Right atrium auricular region (tissue), 2 donors: ENCODE data around the gene MPRIP. TPM values are rescaled to one million over a fixed set of nuclear protein-coding genes. Genes with fewer than 3 reads are reported as not detected.
A peak's percentile ranks its signal among the peaks of the same experiment; 100 is the strongest.

Experiments
- DNase-seq: peaks from one replicate; pipeline ENCODE4 v3.0.0-alpha.2; 2019; ENCODE audit warnings: low spot score
- H3K27ac ChIP-seq, 2 donors: fragments of 200-600 bp; sonication (generic); 1 replicate in 1 of 2; 2 replicates in 1 of 2; pipeline ENCODE4 v1.5.1; 2016 to 2019
- H3K27me3 ChIP-seq, 2 donors: fragments of 200-600 bp; sonication (generic); one replicate each; pipeline versions ENCODE4 v1.5.1 to v1.6.0; 2017 to 2019
- H3K36me3 ChIP-seq: fragments of 200-600 bp; sonication (generic); one replicate; pipeline ENCODE4 v1.5.1; 2016
- H3K4me1 ChIP-seq, 2 donors: fragments of 200-600 bp; sonication (generic); one replicate each; pipeline versions ENCODE4 v1.5.1 to v1.6.0; 2017 to 2019
- H3K4me3 ChIP-seq, 2 donors: fragments of 200-600 bp; sonication (generic); 1 replicate in 1 of 2; 2 replicates in 1 of 2; pipeline ENCODE4 v1.5.1; 2017 to 2019; ENCODE audit warnings: mild to moderate bottlenecking in 1 of 2, moderate library complexity in 1 of 2
- H3K9me3 ChIP-seq, 2 donors: fragments of 200-600 bp; sonication (generic); one replicate each; pipeline ENCODE4 v1.5.1; 2019
- total RNA-seq, 2 donors: library from RNA; depleted of rRNA; stranded (reverse); fragments of >200 nt; gene quantifications; one replicate each; pipeline ENCODE4 v1.1.0, GENCODE V29; 2016
- TF ChIP-seq, protein P1 (sequence below), 2 donors: fragments of 200-600 bp; sonication (generic); IDR thresholded peaks; one replicate each; pipeline ENCODE4 v1.5.1; 2019; ENCODE audit warnings: antibody characterized with exemption in 2 of 2

The MPRIP gene
- total RNA-seq, 2 donors from 2014 or later: 102 to 145 TPM

DNA sequence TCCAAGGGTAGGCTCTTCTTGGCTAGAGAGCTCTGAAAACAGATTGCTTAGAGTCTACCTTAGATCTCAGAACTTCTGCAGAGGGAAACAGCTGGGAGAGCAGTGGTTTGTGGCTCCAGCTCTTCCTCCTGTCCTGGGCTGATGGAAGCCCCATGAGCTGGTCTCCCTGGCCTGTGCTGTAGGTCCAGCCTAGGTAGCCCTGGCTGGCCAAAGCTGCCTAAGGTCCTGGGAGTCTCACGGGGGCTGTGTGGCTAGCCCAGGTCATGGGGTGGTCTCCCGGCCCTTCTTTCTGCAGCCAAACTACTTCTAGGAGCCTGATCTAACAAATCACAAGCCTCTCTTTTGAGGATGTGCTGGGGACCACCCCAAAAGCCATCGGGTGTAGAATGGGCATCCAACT lies 75.7 kb downstream of the MPRIP start:
- no peaks in the 10 kb centered on the region for H3K36me3 ChIP-seq
- H3K4me3 ChIP-seq: no peak overlapping the region
- H3K27me3 ChIP-seq: no peaks in the 10 kb centered on the region
- DNase-seq: no peak
- no peak overlapping the region for H3K27ac ChIP-seq
- peaks cover 2 to 72% of the 10 kb centered on the region in 2 donors for H3K4me1 ChIP-seq
- H3K9me3 ChIP-seq: no peaks in the 10 kb centered on the region
- TF ChIP-seq, protein P1, sequence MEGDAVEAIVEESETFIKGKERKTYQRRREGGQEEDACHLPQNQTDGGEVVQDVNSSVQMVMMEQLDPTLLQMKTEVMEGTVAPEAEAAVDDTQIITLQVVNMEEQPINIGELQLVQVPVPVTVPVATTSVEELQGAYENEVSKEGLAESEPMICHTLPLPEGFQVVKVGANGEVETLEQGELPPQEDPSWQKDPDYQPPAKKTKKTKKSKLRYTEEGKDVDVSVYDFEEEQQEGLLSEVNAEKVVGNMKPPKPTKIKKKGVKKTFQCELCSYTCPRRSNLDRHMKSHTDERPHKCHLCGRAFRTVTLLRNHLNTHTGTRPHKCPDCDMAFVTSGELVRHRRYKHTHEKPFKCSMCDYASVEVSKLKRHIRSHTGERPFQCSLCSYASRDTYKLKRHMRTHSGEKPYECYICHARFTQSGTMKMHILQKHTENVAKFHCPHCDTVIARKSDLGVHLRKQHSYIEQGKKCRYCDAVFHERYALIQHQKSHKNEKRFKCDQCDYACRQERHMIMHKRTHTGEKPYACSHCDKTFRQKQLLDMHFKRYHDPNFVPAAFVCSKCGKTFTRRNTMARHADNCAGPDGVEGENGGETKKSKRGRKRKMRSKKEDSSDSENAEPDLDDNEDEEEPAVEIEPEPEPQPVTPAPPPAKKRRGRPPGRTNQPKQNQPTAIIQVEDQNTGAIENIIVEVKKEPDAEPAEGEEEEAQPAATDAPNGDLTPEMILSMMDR (IDR thresholded peaks at IDR 0.05): no peak

DNA sequence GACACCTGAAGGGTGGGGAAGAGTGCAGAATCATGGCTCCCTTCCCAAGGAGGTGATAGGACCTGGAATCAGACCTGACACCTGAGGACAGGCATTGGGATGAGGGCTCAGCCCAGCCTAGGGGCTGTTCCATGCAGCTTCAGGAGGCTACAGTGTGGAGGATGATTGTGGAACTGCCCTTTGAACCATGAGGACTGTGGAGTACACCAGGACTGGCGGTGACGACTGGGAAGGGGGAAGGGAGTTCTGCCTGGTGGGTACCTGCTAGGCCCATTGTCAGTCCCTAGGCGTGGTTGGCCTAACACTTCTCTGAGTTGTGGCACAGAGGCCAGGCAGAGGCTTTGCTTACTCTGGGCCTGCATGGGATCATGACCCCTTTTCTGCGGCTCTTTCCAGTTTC lies 76.1 kb downstream of the MPRIP start:
- Histone ChIP-seq H3K9me3 (no peaks in the 10 kb centered on the region), H3K27ac (peak overlapping the region; percentile 59 to 60), H3K36me3 (no peaks in the 10 kb centered on the region), H3K4me1 (peaks cover 2 to 72% of the 10 kb centered on the region in 2 donors), H3K27me3 (no peaks in the 10 kb centered on the region), H3K4me3 (no peak overlapping the region)
- TF ChIP-seq, protein P1 (IDR thresholded peaks at IDR 0.05): no peak
- DNase-seq: no peak

DNA sequence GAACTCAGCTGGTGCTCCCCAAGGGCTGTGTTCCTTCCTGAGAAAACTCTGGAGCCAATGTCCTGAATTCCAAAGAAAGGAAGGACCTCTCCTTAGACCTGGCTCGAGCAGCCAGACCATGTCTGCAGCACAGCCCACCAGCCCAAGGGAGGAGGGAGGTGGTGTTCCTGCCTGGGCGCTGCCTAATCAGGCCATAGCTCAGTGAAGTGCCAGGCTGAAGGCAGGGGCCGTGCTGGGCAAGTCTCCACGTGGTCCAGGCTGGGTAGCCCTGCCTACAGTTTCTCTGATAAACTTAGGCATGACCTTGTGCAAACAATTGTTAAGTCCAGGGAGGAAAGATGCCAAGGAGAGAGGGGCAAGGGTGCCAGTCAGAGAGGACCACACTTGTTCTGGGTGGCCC lies 76.8 kb downstream of the MPRIP start:
- DNase-seq: no peak
- TF ChIP-seq, protein P1 (IDR thresholded peaks at IDR 0.05): no peak

DNA sequence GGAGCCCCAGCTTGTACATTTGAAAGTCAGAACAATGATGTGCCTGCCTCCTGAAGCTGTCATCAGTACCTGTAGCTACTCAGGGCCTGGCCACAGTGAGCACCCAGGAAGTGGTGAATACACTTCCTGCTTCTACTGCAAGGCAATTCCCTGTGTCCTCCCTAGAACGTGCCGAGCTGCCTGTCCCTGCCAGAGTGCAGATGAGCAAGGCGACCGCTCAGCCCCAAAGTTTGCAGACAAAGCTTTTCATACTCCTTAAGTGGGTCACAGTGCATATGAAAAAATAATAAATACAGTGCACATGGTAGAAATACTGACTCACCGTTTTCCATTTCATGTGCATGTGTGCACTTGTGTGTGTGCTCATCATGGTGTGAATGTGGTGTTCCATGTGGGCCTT lies 77.3 kb downstream of the MPRIP start:
- TF ChIP-seq, protein P1 (IDR thresholded peaks at IDR 0.05): no peak
- Histone ChIP-seq H3K9me3 (no peaks in the 10 kb centered on the region), H3K4me3 (no peak overlapping the region), H3K36me3 (no peaks in the 10 kb centered on the region), H3K27ac (peak overlapping the region; percentile 59 to 60), H3K4me1 (peaks cover 2 to 68% of the 10 kb centered on the region in 2 donors), H3K27me3 (no peaks in the 10 kb centered on the region)
- no peak for DNase-seq

More for the DNA sequence above, 76.8 kb downstream of the MPRIP start:
- no peaks in the 10 kb centered on the region for H3K9me3 ChIP-seq
- no peaks in the 10 kb centered on the region for H3K27me3 ChIP-seq
- peaks cover 2 to 72% of the 10 kb centered on the region in 2 donors for H3K4me1 ChIP-seq
- peak overlapping the region; percentile 59 to 60 for H3K27ac ChIP-seq
- H3K4me3 ChIP-seq: peak overlapping the region in 1 of 2 donors; percentile 2
- H3K36me3 ChIP-seq: no peaks in the 10 kb centered on the region

DNA sequence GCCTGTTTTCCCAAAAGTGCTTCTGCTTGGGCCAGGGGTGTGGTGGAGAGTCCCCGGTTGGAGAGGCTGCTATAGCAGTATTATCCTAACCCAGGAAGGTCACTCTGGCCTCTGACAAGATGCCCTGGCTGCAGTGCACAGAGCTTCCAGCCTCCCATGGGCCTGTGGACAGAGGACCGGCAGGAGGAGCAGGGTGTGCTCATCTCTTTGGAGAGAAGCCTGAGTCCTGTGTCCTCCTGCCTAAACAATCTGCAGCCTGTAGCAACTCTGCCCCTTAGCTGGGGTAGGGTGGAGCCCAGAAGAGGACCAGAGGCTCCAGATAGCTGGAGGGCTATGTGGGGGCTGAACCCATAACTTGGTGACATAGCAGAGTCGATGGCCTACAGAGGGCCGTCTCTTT lies 78.0 kb downstream of the MPRIP start:
- Histone ChIP-seq H3K9me3 (no peaks in the 10 kb centered on the region), H3K4me1 (peaks cover 2 to 62% of the 10 kb centered on the region in 2 donors), H3K4me3 (no peak overlapping the region), H3K27ac (peak overlapping the region; percentile 42 to 60), H3K27me3 (no peaks in the 10 kb centered on the region), H3K36me3 (no peaks in the 10 kb centered on the region)
- no peak for DNase-seq
- TF ChIP-seq, protein P1 (IDR thresholded peaks at IDR 0.05): no peak

DNA sequence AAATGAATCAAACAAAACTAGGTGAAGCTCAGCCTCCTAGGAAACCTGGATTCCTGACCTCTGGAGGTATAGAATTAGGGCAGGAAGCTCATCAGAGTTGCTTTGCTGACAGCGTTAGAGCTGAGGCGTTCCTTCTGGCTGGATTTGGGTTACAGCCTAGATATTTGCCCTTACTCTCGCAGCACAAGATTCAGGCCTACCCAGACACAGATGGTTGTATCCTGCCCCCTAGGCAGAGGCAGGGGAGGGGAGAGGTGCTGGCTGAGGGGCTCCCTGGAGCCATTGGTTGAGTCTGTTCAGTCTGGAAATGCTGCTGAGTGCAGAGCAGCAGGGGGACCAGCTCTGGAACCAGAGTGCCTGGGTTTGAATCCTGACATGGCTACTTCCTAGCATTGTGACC lies 78.4 kb downstream of the MPRIP start:
- Histone ChIP-seq H3K4me3 (no peak overlapping the region), H3K4me1 (peaks cover 2 to 62% of the 10 kb centered on the region in 2 donors), H3K36me3 (no peaks in the 10 kb centered on the region), H3K9me3 (no peaks in the 10 kb centered on the region), H3K27ac (peak overlapping the region; percentile 42 to 60), H3K27me3 (no peaks in the 10 kb centered on the region)
- DNase-seq: no peak
- TF ChIP-seq, protein P1 (IDR thresholded peaks at IDR 0.05): no peak
